Fibroblast of lung (primary cell): ENCODE results near the gene INTS1.

Experiments used
- EZH2 ChIP-seq: IDR thresholded peaks from 2 replicates; pipeline ENCODE4 v1.5.1; 2012; ENCODE audit warnings: low read length, control low read depth, mild to moderate bottlenecking; ENCODE audit errors: missing control alignments
- TF ChIP-seq, protein P1 (sequence below), 2 donors: IDR thresholded peaks in 1 of 2; conservative IDR thresholded peaks in 1 of 2; 1 replicate in 1 of 2; 2 replicates in 1 of 2; pipeline ENCODE4 v1.5.1; 2011 to 2012; ENCODE audit warnings: low read length in 2 of 2, control low read depth in 1 of 2, inconsistent platforms in 1 of 2, low read depth in 1 of 2, mild to moderate bottlenecking in 1 of 2

DNA sequence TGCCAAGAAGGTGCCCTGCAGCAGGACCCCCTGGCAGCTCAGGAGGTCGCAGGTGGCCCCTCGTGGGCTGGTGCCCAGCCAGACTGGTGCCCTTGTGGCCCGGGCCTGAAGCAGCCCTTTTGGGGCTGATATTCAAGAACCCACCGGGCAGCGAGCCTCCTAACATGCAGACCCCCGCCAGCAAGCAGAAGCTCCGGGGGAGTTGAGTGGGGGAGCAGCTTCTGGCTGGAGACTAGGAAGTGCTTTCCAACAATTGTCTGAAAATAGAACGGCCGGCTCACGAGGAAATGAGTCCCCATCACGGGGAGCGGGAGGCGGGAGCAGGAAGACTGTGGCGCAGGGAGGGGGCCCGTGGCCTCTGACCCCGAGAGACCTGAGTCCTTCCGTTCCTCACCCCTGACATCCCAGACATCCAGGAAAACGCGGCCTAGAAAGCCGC is 9.5 kb upstream of the INTS1 start:
- TF ChIP-seq, protein P1, sequence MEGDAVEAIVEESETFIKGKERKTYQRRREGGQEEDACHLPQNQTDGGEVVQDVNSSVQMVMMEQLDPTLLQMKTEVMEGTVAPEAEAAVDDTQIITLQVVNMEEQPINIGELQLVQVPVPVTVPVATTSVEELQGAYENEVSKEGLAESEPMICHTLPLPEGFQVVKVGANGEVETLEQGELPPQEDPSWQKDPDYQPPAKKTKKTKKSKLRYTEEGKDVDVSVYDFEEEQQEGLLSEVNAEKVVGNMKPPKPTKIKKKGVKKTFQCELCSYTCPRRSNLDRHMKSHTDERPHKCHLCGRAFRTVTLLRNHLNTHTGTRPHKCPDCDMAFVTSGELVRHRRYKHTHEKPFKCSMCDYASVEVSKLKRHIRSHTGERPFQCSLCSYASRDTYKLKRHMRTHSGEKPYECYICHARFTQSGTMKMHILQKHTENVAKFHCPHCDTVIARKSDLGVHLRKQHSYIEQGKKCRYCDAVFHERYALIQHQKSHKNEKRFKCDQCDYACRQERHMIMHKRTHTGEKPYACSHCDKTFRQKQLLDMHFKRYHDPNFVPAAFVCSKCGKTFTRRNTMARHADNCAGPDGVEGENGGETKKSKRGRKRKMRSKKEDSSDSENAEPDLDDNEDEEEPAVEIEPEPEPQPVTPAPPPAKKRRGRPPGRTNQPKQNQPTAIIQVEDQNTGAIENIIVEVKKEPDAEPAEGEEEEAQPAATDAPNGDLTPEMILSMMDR (conservative IDR thresholded peaks at IDR 0.05 in 1 of 2, IDR thresholded peaks at IDR 0.05 in 1 of 2; ENCODE audit: low read depth in 1 of 2, low read length in 2 of 2), result no peak
- no peak for TF ChIP-seq EZH2
